Hepatocyte (in vitro differentiated cells): ENCODE measurements around the gene KIAA1210. TPM values are rescaled to one million over a fixed set of nuclear protein-coding genes. Genes with fewer than 3 reads are reported as not detected.
"Not testable (repeated sequence)": the region's sequence is repeated elsewhere in the genome, so short reads cannot be mapped to it uniquely, and the experiment has no call there.

Experiments used
- DNase-seq: peaks from one replicate; pipeline ENCODE4 v3.0.0-alpha.2; 2016; ENCODE audit warnings: low spot score
- H2AFZ ChIP-seq: fragments of 200-600 bp; sonication (generic); 2 replicates; pipeline ENCODE4 v1.6.0; 2016; ENCODE audit warnings: antibody characterized with exemption, mild to moderate bottlenecking
- H3K27ac ChIP-seq: fragments of 200-600 bp; sonication (generic); 2 replicates; pipeline ENCODE4 v1.5.1; 2016; ENCODE audit warnings: mild to moderate bottlenecking
- H3K27me3 ChIP-seq: fragments of 200-600 bp; sonication (generic); 2 replicates; pipeline ENCODE4 v1.6.1; 2016
- H3K36me3 ChIP-seq: fragments of 200-600 bp; sonication (generic); replicated peaks from 2 replicates; pipeline ENCODE4 v1.5.1; 2016; ENCODE audit warnings: low read depth; ENCODE audit not compliant: insufficient read depth
- H3K4me1 ChIP-seq: fragments of 200-600 bp; sonication (generic); 2 replicates; pipeline ENCODE4 v1.5.1; 2016; ENCODE audit warnings: mild to moderate bottlenecking, moderate library complexity; ENCODE audit not compliant: insufficient read depth
- H3K4me2 ChIP-seq: fragments of 200-600 bp; sonication (generic); 2 replicates; pipeline ENCODE4 v1.6.0; 2016
- H3K4me3 ChIP-seq: fragments of 200-600 bp; sonication (generic); 2 replicates; pipeline ENCODE4 v1.5.1; 2016; ENCODE audit warnings: mild to moderate bottlenecking
- H3K79me2 ChIP-seq: fragments of 200-600 bp; sonication (generic); 2 replicates; pipeline ENCODE4 v1.6.0; 2017; ENCODE audit warnings: mild to moderate bottlenecking
- H3K9me2 ChIP-seq: fragments of 200-600 bp; sonication (generic); replicated peaks from 2 replicates; pipeline ENCODE4 v1.6.0; 2017; ENCODE audit warnings: mild to moderate bottlenecking; ENCODE audit not compliant: insufficient read depth
- H3K9me3 ChIP-seq: fragments of 200-600 bp; sonication (generic); 2 replicates; pipeline ENCODE4 v1.5.1; 2016; ENCODE audit warnings: low read depth, mild to moderate bottlenecking
- H4K20me1 ChIP-seq: fragments of 200-600 bp; sonication (generic); 2 replicates; pipeline ENCODE4 v1.6.0; 2016; ENCODE audit warnings: mild to moderate bottlenecking; ENCODE audit not compliant: insufficient read depth, poor library complexity, severe bottlenecking
- EZH2 ChIP-seq: fragments of 200-600 bp; sonication (generic); IDR thresholded peaks from 2 replicates; pipeline ENCODE4 v1.6.1; 2016; ENCODE audit warnings: antibody characterized with exemption, mild to moderate bottlenecking, borderline replicate concordance
- EZH2phosphoT487 ChIP-seq: fragments of 200-600 bp; sonication (generic); IDR thresholded peaks from one replicate; pipeline ENCODE4 v1.6.1; 2018; ENCODE audit warnings: antibody characterized with exemption, mild to moderate bottlenecking, low read depth, moderate library complexity; ENCODE audit not compliant: unreplicated experiment, severe bottlenecking
- WGBS: methylation state at CpG from one replicate; pipeline ENCODE4 v1.1.6; 2016; ENCODE audit warnings: low lambda C conversion rate; ENCODE audit errors: missing lambda C conversion rate; 5-methylcytosine and 5-hydroxymethylcytosine counted together
- polyA plus RNA-seq: library from polyadenylated mRNA; unstranded; fragments of >200 nt; fragmentation: Nextera tagmentation; extraction: Ambion mirVana; gene quantifications from 2 replicates; pipeline ENCODE4 v1.2.1, GENCODE V29; 2016
- total RNA-seq: library from RNA; depleted of rRNA; stranded (reverse); fragments of >200 nt; gene quantifications from 2 replicates; pipeline ENCODE4 v1.2.3, GENCODE V29; 2014
- TF ChIP-seq, protein P1 (sequence below): fragments of 200-600 bp; sonication (generic); IDR thresholded peaks from 2 replicates; pipeline ENCODE4 v1.5.1; 2016; ENCODE audit warnings: antibody characterized with exemption, mild to moderate bottlenecking; ENCODE audit not compliant: poor library complexity

Gene KIAA1210
- total and polyA plus RNA-seq, 2 experiments from 2014 or later: 0.03 TPM; not detected in 1

- Histone ChIP-seq H4K20me1 (no peaks in the 10 kb centered on the region), H3K4me2 (no peak overlapping the region), H3K9me3 (no peaks in the 10 kb centered on the region), H3K79me2 (no peaks in the 10 kb centered on the region), H2AFZ (no peak overlapping the region), H3K9me2 (no peaks in the 10 kb centered on the region), H3K4me1 (no peaks in the 10 kb centered on the region), H3K4me3 (no peak overlapping the region), H3K36me3 (no peaks in the 10 kb centered on the region), H3K27ac (no peak overlapping the region), H3K27me3 (no peaks in the 10 kb centered on the region)
- WGBS: 77% methylated on average over 6 of the region's 6 CpGs
- TF ChIP-seq EZH2 (no peak), EZH2phosphoT487 (no peak)
- TF ChIP-seq, protein P1, sequence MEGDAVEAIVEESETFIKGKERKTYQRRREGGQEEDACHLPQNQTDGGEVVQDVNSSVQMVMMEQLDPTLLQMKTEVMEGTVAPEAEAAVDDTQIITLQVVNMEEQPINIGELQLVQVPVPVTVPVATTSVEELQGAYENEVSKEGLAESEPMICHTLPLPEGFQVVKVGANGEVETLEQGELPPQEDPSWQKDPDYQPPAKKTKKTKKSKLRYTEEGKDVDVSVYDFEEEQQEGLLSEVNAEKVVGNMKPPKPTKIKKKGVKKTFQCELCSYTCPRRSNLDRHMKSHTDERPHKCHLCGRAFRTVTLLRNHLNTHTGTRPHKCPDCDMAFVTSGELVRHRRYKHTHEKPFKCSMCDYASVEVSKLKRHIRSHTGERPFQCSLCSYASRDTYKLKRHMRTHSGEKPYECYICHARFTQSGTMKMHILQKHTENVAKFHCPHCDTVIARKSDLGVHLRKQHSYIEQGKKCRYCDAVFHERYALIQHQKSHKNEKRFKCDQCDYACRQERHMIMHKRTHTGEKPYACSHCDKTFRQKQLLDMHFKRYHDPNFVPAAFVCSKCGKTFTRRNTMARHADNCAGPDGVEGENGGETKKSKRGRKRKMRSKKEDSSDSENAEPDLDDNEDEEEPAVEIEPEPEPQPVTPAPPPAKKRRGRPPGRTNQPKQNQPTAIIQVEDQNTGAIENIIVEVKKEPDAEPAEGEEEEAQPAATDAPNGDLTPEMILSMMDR: no peak
- no peak for DNase-seq
Measured at GRCh38 chrX:119040432-119040831, 87.2 kb downstream of the KIAA1210 start.

DNA sequence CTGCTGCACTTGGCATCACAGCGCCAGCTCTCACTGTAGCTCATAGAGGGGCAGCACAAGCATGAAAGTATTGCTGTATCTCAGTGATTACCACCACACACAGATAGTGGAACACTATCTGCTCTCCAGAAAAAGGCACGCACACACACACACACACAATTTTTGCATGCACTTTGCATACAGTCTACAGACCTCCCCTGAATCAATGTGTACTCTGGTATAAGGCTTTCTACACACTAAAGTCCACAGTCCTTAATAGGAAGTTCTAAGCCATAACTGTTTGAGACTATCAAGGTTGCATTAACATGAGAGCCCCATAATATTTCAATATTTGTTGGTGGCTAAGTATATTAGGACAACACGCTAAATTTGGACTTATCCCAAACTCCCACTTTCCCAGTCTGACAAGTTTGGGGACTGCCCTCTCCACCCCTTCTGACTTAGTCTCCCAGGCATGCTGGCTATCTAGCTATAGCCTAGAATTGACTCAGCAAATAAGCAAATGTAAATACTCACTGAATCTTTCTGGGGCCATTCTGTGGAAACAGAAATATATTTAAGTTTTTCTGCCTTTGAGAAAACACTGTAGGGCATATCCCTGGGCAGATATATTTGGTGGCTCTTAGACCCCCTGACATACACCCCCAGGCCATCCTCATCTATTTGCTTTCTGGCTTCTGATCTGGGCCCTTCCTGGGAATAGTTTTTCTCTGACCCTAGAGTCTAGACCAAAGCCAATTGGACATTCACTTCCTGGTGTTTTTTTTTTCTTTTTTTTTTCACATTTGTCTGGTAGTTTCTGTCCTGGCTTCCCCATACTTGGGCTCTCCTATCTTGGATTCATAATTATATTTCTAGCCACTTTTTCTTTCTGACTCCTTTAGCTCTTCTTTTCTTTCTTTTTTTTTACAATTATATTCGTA, 91.2 kb downstream of the KIAA1210 start:
- Histone ChIP-seq H3K27me3 (no peaks in the 10 kb centered on the region), H3K36me3 (no peaks in the 10 kb centered on the region), H3K9me2 (no peaks in the 10 kb centered on the region), H3K4me2 (no peak overlapping the region), H4K20me1 (no peaks in the 10 kb centered on the region), H3K9me3 (no peaks in the 10 kb centered on the region), H3K4me3 (no peak overlapping the region), H2AFZ (no peak overlapping the region), H3K79me2 (no peaks in the 10 kb centered on the region), H3K4me1 (no peaks in the 10 kb centered on the region), H3K27ac (peak overlapping the region; percentile 70)
- WGBS: 85% methylated on average over 4 of the region's 4 CpGs
- no peak for DNase-seq
- TF ChIP-seq, protein P1: no peak
- TF ChIP-seq EZH2: no peak
- TF ChIP-seq EZH2phosphoT487: no peak

- Histone ChIP-seq H3K79me2 (no peaks in the 10 kb centered on the region), H3K9me3 (no peaks in the 10 kb centered on the region), H3K27me3 (no peaks in the 10 kb centered on the region), H3K27ac (no peak overlapping the region), H2AFZ (no peak overlapping the region), H3K36me3 (no peaks in the 10 kb centered on the region), H3K4me1 (no peaks in the 10 kb centered on the region), H3K4me3 (no peak overlapping the region), H3K4me2 (no peak overlapping the region), H3K9me2 (no peaks in the 10 kb centered on the region), H4K20me1 (no peaks in the 10 kb centered on the region)
- DNase-seq: no peak
- TF ChIP-seq EZH2phosphoT487: no peak
- TF ChIP-seq, protein P1: no peak
- TF ChIP-seq EZH2: no peak
Measured at GRCh38 chrX:119030990-119031389, 96.6 kb downstream of the KIAA1210 start.

DNA sequence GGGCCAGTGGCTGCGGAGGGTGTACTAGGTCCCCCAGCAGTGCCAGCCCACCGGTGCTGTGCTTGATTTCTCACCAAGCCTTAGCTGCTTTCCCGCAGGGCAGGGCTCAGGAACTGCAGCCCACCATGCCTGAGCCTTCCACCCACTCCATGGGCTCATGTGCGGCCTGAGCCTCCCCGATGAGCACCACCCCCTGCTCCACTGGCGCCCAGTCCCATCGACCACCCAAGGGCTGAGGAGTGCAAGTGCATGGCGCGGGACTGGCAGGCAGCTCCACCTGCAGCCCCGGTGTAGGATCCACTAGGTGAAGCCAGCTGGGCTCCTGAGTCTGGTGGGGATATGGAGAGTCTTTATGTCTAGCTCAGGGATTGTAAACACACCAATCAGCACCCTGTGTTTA, 98.0 kb downstream of the KIAA1210 start:
- not testable (repeated sequence) for H3K36me3 ChIP-seq, H3K27ac ChIP-seq, DNase-seq, H3K9me2 ChIP-seq, H4K20me1 ChIP-seq, H3K4me3 ChIP-seq, H3K79me2 ChIP-seq, H3K27me3 ChIP-seq, H3K4me1 ChIP-seq, H2AFZ ChIP-seq, H3K4me2 ChIP-seq, H3K9me3 ChIP-seq
- 90% methylated on average over 9 of the region's 10 CpGs for WGBS
